Sigmoid colon (tissue), 7 donors: ENCODE data around the gene SNX7. TPM values are rescaled to one million over a fixed set of nuclear protein-coding genes. Genes with fewer than 3 reads are reported as not detected.

Experiments
- DNase-seq: peaks from one replicate; pipeline ENCODE4 v3.0.0-alpha.2; 2019
- H3K27ac ChIP-seq, 4 donors: fragments of 200-600 bp; sonication (generic); one replicate each; pipeline ENCODE4 v1.5.1; 2016 to 2019; ENCODE audit warnings: mild to moderate bottlenecking in 1 of 4
- H3K27me3 ChIP-seq, 3 donors: fragments of 200-600 bp; sonication (generic); one replicate each; pipeline ENCODE4 v1.5.1; 2019; ENCODE audit warnings: mild to moderate bottlenecking in 1 of 3
- H3K36me3 ChIP-seq, 4 donors: fragments of 200-600 bp; sonication (generic); one replicate each; pipeline ENCODE4 v1.5.1; 2016 to 2019
- H3K4me1 ChIP-seq, 4 donors: fragments of 200-600 bp; sonication (generic); one replicate each; pipeline ENCODE4 v1.5.1; 2017 to 2019
- H3K4me3 ChIP-seq, 4 donors: fragments of 200-600 bp; sonication (generic); one replicate each; pipeline ENCODE4 v1.5.1; 2017 to 2019; ENCODE audit warnings: mild to moderate bottlenecking in 2 of 4, moderate library complexity in 1 of 4
- H3K9me3 ChIP-seq, 4 donors: fragments of 200-600 bp in 3 of 4; sonication (generic) in 3 of 4; one replicate each; pipeline versions ENCODE4 v1.5.1 to v1.6.1; 2013 to 2019
- CTCF ChIP-seq, 4 experiments: fragments of 450-650 bp in 3 of 4; fragments of 200-600 bp in 1 of 4; IDR thresholded peaks; one replicate each; pipeline ENCODE4 v1.5.1; 2016 to 2019; ENCODE audit warnings: antibody characterized with exemption in 4 of 4, mild to moderate bottlenecking in 3 of 4, moderate library complexity in 2 of 4
- EP300 ChIP-seq, 4 donors: sonication (generic); formaldehyde crosslinking; IDR thresholded peaks; one replicate each; pipeline ENCODE4 v1.6.1; 2017; ENCODE audit warnings: antibody characterized with exemption in 4 of 4
- POLR2A ChIP-seq, 2 donors: fragments of 450-650 bp; IDR thresholded peaks; one replicate each; pipeline ENCODE4 v1.6.1; 2016; ENCODE audit warnings: antibody characterized with exemption in 2 of 2, mild to moderate bottlenecking in 2 of 2, moderate library complexity in 2 of 2
- POLR2AphosphoS5 ChIP-seq, 4 donors: sonication (generic); formaldehyde crosslinking; IDR thresholded peaks; one replicate each; pipeline ENCODE4 v1.6.1; 2017; ENCODE audit warnings: antibody characterized with exemption in 4 of 4
- WGBS, 2 donors: extraction: QIAGEN DNeasy Blood & Tissue Kit; methylation state at CpG; one replicate each; pipeline ENCODE4 v1.1.7; 2013; 5-methylcytosine and 5-hydroxymethylcytosine counted together
- intact Hi-C: fragments of 100-400 bp; cut with DNase I; formaldehyde crosslinking; loops from one replicate; pipeline ENCODE4 v1.15.1; 2023
- polyA plus RNA-seq, 3 donors: library from polyadenylated mRNA; stranded (reverse); fragments of 200-250 nt; gene quantifications; one replicate each; pipeline ENCODE4 v1.2.3, GENCODE V29; 2013
- total RNA-seq, 4 donors: library from RNA; depleted of rRNA; stranded (reverse); fragments of >200 nt; gene quantifications; one replicate each; pipeline ENCODE4 v1.1.0, GENCODE V29; 2016
- donor health status: healthy with polysubstance abuse.
- donor health status: Bipolar disorder and iron deficiency.
- donor health status: healthy.

The SNX7 gene
- total and polyA plus RNA-seq, 7 donors = 27.1 to 46.7 (median 38.2) TPM

- no peak overlapping the region for H3K4me3 ChIP-seq
- DNase-seq = no peak
- H3K27me3 ChIP-seq = no peaks in the 10 kb centered on the region
- 74 to 83% methylated on average over 6 of the region's 6 CpGs for WGBS, 2 donors
- intact Hi-C loops = no loop called here
- no peaks in the 10 kb centered on the region for H3K9me3 ChIP-seq
- TF ChIP-seq POLR2A (IDR thresholded peaks at IDR 0.05) (no peak), CTCF (IDR thresholded peaks at IDR 0.05) (no peak), EP300 (IDR thresholded peaks at IDR 0.05) (no peak), POLR2AphosphoS5 (IDR thresholded peaks at IDR 0.05) (no peak)
- H3K27ac ChIP-seq = no peak overlapping the region
- no peaks in the 10 kb centered on the region for H3K36me3 ChIP-seq
- H3K4me1 ChIP-seq = no peaks in the 10 kb centered on the region
Observed at GRCh38 chr1:98651116-98651632, 10.3 kb upstream of the SNX7 start.

DNA sequence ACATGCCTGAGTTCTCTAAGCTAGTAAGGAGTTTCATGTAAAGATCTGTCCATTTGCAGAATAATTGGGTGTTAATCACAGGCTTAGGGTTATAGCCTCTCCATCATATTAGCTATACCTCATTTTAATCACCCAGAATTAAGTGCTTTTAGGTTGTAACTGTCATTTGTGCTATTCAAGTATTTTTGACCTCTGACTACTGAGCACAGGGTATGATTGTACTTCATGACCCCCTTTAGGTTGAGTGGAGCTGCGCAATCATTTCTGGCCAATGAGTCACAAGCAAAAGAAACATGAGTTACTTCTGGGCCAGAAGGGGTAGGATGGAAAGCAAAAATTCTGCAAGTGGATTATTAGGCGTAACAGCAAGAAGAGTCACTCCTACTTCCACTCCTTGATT, 8.4 kb upstream of the SNX7 start:
- Histone ChIP-seq H3K9me3 (no peaks in the 10 kb centered on the region), H3K4me1 (no peaks in the 10 kb centered on the region), H3K27me3 (no peaks in the 10 kb centered on the region), H3K4me3 (no peak overlapping the region), H3K36me3 (no peaks in the 10 kb centered on the region), H3K27ac (no peak overlapping the region)
- TF ChIP-seq CTCF (IDR thresholded peaks at IDR 0.05) = no peak
- no peak for TF ChIP-seq POLR2A (IDR thresholded peaks at IDR 0.05)
- no peak for TF ChIP-seq POLR2AphosphoS5 (IDR thresholded peaks at IDR 0.05)
- no peak for TF ChIP-seq EP300 (IDR thresholded peaks at IDR 0.05)
- DNase-seq = no peak
- intact Hi-C loops = no loop called here
- 96 to 98% methylated on average over 2 of the region's 2 CpGs for WGBS, 2 donors

GRCh38 chr1:98659879-98660278, 1.6 kb upstream of the SNX7 start:
- intact Hi-C loops = no loop called here
- no peaks in the 10 kb centered on the region for H3K27me3 ChIP-seq
- H3K4me1 ChIP-seq = peaks cover 0 to 16% (median 6%) of the 10 kb centered on the region in 4 donors
- no peaks in the 10 kb centered on the region for H3K36me3 ChIP-seq
- TF ChIP-seq CTCF (IDR thresholded peaks at IDR 0.05) (no peak), EP300 (IDR thresholded peaks at IDR 0.05) (no peak), POLR2A (IDR thresholded peaks at IDR 0.05) (no peak), POLR2AphosphoS5 (IDR thresholded peaks at IDR 0.05) (no peak)
- H3K9me3 ChIP-seq = no peaks in the 10 kb centered on the region
- no peak overlapping the region for H3K4me3 ChIP-seq
- H3K27ac ChIP-seq = no peak overlapping the region
- no peak for DNase-seq

DNA sequence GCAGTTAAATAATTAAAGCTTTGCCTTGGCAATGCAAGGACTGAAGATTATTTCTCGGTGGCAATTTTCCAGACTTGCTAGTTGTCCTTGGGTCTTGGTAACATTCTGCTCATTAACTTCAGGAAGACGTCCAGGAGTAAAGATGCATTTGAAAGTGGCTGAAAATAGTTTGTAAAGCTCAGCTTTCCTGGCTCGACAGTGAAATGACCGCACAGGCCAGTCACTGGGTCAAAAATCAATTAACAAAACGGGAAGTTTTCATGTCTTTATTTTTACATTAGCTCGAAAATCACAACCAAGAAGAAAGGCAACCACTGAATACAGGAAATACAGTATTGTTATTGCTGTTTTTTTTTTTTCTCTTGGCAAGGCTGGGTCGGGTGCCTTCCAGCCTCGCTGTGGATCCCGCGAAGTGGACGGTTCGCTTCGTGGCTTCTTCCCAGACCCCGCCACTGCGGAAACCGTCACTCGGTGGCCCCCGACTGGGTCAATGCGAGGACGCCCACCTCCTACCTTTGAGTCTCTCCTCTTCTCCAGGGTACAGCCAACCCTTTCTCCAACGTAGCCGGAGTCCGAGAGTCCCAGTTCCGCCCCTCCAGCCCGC, 479 bp upstream of the SNX7 start:
- no peaks in the 10 kb centered on the region for H3K36me3 ChIP-seq
- 1 to 5% methylated on average over 25 of the region's 25 CpGs for WGBS, 2 donors
- H3K4me1 ChIP-seq = peaks cover 0 to 16% (median 6%) of the 10 kb centered on the region in 4 donors
- H3K27me3 ChIP-seq = no peaks in the 10 kb centered on the region
- intact Hi-C loops = no loop called here
- TF ChIP-seq EP300 (IDR thresholded peaks at IDR 0.05) (no peak), POLR2AphosphoS5 (IDR thresholded peaks at IDR 0.05) (peak in 2 of 4 donors; percentile 35 to 75), CTCF (IDR thresholded peaks at IDR 0.05) (no peak), POLR2A (IDR thresholded peaks at IDR 0.05) (peak in 1 of 2 donors; percentile 45)
- peak overlapping the region; percentile 86 to 91 (median 88) for H3K27ac ChIP-seq
- no peaks in the 10 kb centered on the region for H3K9me3 ChIP-seq
- H3K4me3 ChIP-seq = peak overlapping the region; percentile 69 to 89 (median 78)
- DNase-seq = no peak

- no peak for DNase-seq
- H3K27me3 ChIP-seq = no peaks in the 10 kb centered on the region
- whole genome bisulfite sequencing, 2 donors = 1% methylated on average over 6 of the region's 6 CpGs
- intact Hi-C loops = no loop called here
- H3K4me3 ChIP-seq = peak overlapping the region; percentile 69 to 89 (median 78)
- no peaks in the 10 kb centered on the region for H3K36me3 ChIP-seq
- H3K27ac ChIP-seq = peak overlapping the region; percentile 86 to 91 (median 88)
- no peaks in the 10 kb centered on the region for H3K9me3 ChIP-seq
- TF ChIP-seq EP300 (IDR thresholded peaks at IDR 0.05) (no peak), POLR2AphosphoS5 (IDR thresholded peaks at IDR 0.05) (peak in 1 of 4 donors; percentile 2)
- peaks cover 0 to 16% (median 6%) of the 10 kb centered on the region in 4 donors for H3K4me1 ChIP-seq
Observed at GRCh38 chr1:98662356-98662670, 792 bp downstream of the SNX7 start.
